Breast epithelium (tissue), 3 donors: ENCODE measurements around the gene MCUB.

Source experiments
- POLR2A ChIP-seq: fragments of 450-650 bp; IDR thresholded peaks from one replicate; pipeline ENCODE4 v1.6.1; 2016; ENCODE audit warnings: antibody characterized with exemption, mild to moderate bottlenecking, moderate library complexity
- TF ChIP-seq, protein P1 (sequence below), 3 donors: fragments of 450-650 bp; IDR thresholded peaks; one replicate each; pipeline ENCODE4 v1.5.1; 2016 to 2017; ENCODE audit warnings: antibody characterized with exemption in 3 of 3, mild to moderate bottlenecking in 3 of 3, moderate library complexity in 3 of 3

- TF ChIP-seq POLR2A = no peak
- TF ChIP-seq, protein P1, sequence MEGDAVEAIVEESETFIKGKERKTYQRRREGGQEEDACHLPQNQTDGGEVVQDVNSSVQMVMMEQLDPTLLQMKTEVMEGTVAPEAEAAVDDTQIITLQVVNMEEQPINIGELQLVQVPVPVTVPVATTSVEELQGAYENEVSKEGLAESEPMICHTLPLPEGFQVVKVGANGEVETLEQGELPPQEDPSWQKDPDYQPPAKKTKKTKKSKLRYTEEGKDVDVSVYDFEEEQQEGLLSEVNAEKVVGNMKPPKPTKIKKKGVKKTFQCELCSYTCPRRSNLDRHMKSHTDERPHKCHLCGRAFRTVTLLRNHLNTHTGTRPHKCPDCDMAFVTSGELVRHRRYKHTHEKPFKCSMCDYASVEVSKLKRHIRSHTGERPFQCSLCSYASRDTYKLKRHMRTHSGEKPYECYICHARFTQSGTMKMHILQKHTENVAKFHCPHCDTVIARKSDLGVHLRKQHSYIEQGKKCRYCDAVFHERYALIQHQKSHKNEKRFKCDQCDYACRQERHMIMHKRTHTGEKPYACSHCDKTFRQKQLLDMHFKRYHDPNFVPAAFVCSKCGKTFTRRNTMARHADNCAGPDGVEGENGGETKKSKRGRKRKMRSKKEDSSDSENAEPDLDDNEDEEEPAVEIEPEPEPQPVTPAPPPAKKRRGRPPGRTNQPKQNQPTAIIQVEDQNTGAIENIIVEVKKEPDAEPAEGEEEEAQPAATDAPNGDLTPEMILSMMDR (IDR thresholded peaks at IDR 0.05) = no peak
Measured at GRCh38 chr4:109698656-109699055, 138.6 kb downstream of the MCUB start.
